BE2C (cell line): ENCODE results near the gene HRNR.

Experiments
- DNase-seq: peaks from one replicate; pipeline ENCODE4 v3.0.0-alpha.2; 2020
- H3K27me3 ChIP-seq: fragments of 250-450 bp; sonication (Bioruptor Pico); 2 replicates; pipeline ENCODE4 v1.5.1; 2020; ENCODE audit warnings: mild to moderate bottlenecking
- H3K36me3 ChIP-seq: fragments of 250-450 bp; sonication (Bioruptor Pico); 2 replicates; pipeline ENCODE4 v1.5.1; 2020; ENCODE audit warnings: mild to moderate bottlenecking
- H3K4me1 ChIP-seq: fragments of 250-450 bp; sonication (Bioruptor Pico); 2 replicates; pipeline ENCODE4 v1.5.1; 2020
- H3K4me3 ChIP-seq: 2 replicates; pipeline ENCODE4 v1.5.1; 2011; ENCODE audit warnings: low read depth, low read length
- H3K9me3 ChIP-seq: fragments of 250-450 bp; sonication (Bioruptor Pico); 2 replicates; pipeline ENCODE4 v1.5.1; 2020
- CTCF ChIP-seq: IDR thresholded peaks from 2 replicates; pipeline ENCODE4 v1.5.1; 2012; ENCODE audit warnings: mild to moderate bottlenecking, low read depth, low read length

The HRNR gene

GRCh38 chr1:152167835-152168534, 56.0 kb downstream of the HRNR start:
- TF ChIP-seq CTCF: no peak
- DNase-seq: no peak
- Histone ChIP-seq H3K4me3 (no peak overlapping the region), H3K36me3 (no peaks in the 10 kb centered on the region), H3K9me3 (no peaks in the 10 kb centered on the region), H3K4me1 (no peaks in the 10 kb centered on the region), H3K27me3 (no peaks in the 10 kb centered on the region; the same call in 1 of the 2 replicates)

- no peaks in the 10 kb centered on the region; the same call in 1 of the 2 replicates for H3K27me3 ChIP-seq
- H3K4me3 ChIP-seq: no peak overlapping the region
- no peaks in the 10 kb centered on the region for H3K36me3 ChIP-seq
- H3K4me1 ChIP-seq: no peaks in the 10 kb centered on the region
- H3K9me3 ChIP-seq: no peaks in the 10 kb centered on the region
- TF ChIP-seq CTCF: no peak
- no peak for DNase-seq
Measured at GRCh38 chr1:152166966-152167365, 57.0 kb downstream of the HRNR start.

GRCh38 chr1:152165286-152166077, 58.5 kb downstream of the HRNR start:
- Histone ChIP-seq H3K9me3 (no peaks in the 10 kb centered on the region), H3K27me3 (no peaks in the 10 kb centered on the region; the same call in 1 of the 2 replicates), H3K4me3 (no peak overlapping the region), H3K36me3 (no peaks in the 10 kb centered on the region), H3K4me1 (no peaks in the 10 kb centered on the region)
- no peak for DNase-seq
- no peak for TF ChIP-seq CTCF

- Histone ChIP-seq H3K4me1 (no peaks in the 10 kb centered on the region), H3K36me3 (no peaks in the 10 kb centered on the region), H3K27me3 (no peaks in the 10 kb centered on the region; the same call in 1 of the 2 replicates), H3K4me3 (no peak overlapping the region), H3K9me3 (no peaks in the 10 kb centered on the region)
- no peak for TF ChIP-seq CTCF
- DNase-seq: no peak
Measured at GRCh38 chr1:152164517-152165136, 59.4 kb downstream of the HRNR start.

GRCh38 chr1:152162792-152163463, 61.1 kb downstream of the HRNR start:
- Histone ChIP-seq H3K4me3 (no peak overlapping the region), H3K9me3 (no peaks in the 10 kb centered on the region), H3K36me3 (no peaks in the 10 kb centered on the region), H3K4me1 (no peaks in the 10 kb centered on the region), H3K27me3 (no peaks in the 10 kb centered on the region; the same call in 1 of the 2 replicates)
- no peak for TF ChIP-seq CTCF
- no peak for DNase-seq
